Transverse colon (tissue), 4 donors: ENCODE data around the gene ARL2. TPM values are rescaled to one million over a fixed set of nuclear protein-coding genes. Genes with fewer than 3 reads are reported as not detected.
A peak's percentile ranks its signal among the peaks of the same experiment; 100 is the strongest.

ENCODE experiments used
- DNase-seq: peaks from one replicate; pipeline ENCODE4 v3.0.0-alpha.2; 2019
- H3K27ac ChIP-seq, 4 donors: fragments of 200-600 bp; sonication (generic); 2 replicates each; pipeline ENCODE4 v1.5.1; 2016 to 2018; ENCODE audit warnings: inconsistent platforms in 4 of 4
- H3K27me3 ChIP-seq: fragments of 200-600 bp; sonication (generic); 2 replicates; pipeline ENCODE4 v1.5.1; 2017; ENCODE audit warnings: inconsistent platforms
- H3K36me3 ChIP-seq, 4 donors: fragments of 200-600 bp; sonication (generic); 2 replicates each; pipeline ENCODE4 v1.5.1; 2017 to 2019; ENCODE audit warnings: inconsistent platforms in 4 of 4
- H3K4me1 ChIP-seq, 4 donors: fragments of 200-600 bp; sonication (generic); 2 replicates each; pipeline ENCODE4 v1.5.1; 2017 to 2020; ENCODE audit warnings: inconsistent platforms in 4 of 4
- H3K4me3 ChIP-seq, 4 donors: fragments of 200-600 bp; sonication (generic); 1 replicate in 1 of 4; 2 replicates in 3 of 4; pipeline versions ENCODE4 v1.5.1 to v1.6.1; 2017 to 2019; ENCODE audit warnings: inconsistent platforms in 4 of 4
- H3K9me3 ChIP-seq, 2 donors: fragments of 200-600 bp; sonication (generic); 2 replicates each; pipeline ENCODE4 v1.5.1; 2017 to 2019; ENCODE audit warnings: inconsistent platforms in 2 of 2
- EP300 ChIP-seq: sonication (generic); formaldehyde crosslinking; IDR thresholded peaks from one replicate; pipeline ENCODE4 v1.6.1; 2017; ENCODE audit warnings: antibody characterized with exemption, low read depth
- POLR2A ChIP-seq: fragments of 450-650 bp; IDR thresholded peaks from one replicate; pipeline ENCODE4 v1.6.1; 2016; ENCODE audit warnings: antibody characterized with exemption, mild to moderate bottlenecking, moderate library complexity
- POLR2AphosphoS5 ChIP-seq, 3 donors: sonication (generic); formaldehyde crosslinking; IDR thresholded peaks; one replicate each; pipeline ENCODE4 v1.6.1; 2016; ENCODE audit warnings: antibody characterized with exemption in 3 of 3
- WGBS, 2 donors: methylation state at CpG; one replicate each; pipeline ENCODE4 v1.1.5; 2018; ENCODE audit warnings: low coverage in 1 of 2; 5-methylcytosine and 5-hydroxymethylcytosine counted together
- in situ Hi-C, 4 donors: fragments of 200-750 bp; cut with MboI; loops; one replicate each; pipeline versions ENCODE4 v1.15.0 to v1.15.1; 2017; ENCODE audit warnings: low sequenced_read_pairs in 3 of 4, low pct_ligation_motif_present in 1 of 4, low pct_unique_long_range_greater_than_20kb in 1 of 4
- intact Hi-C: fragments of 100-400 bp; cut with DNase I; formaldehyde crosslinking; loops from one replicate; pipeline ENCODE4 v1.15.1; 2023; ENCODE audit warnings: low total_unique reads
- total RNA-seq, 4 donors: library from RNA; depleted of rRNA; stranded (reverse); fragments of >200 nt; gene quantifications; one replicate each; pipeline ENCODE4 v1.1.0, GENCODE V29; 2016
- TF ChIP-seq, protein P1 (sequence below), 5 experiments: fragments of 200-600 bp in 3 of 5; fragments of 450-650 bp in 2 of 5; sonication (generic) in 3 of 5; IDR thresholded peaks; 1 replicate in 2 of 5; 2 replicates in 3 of 5; pipeline ENCODE4 v1.5.1; 2016 to 2017; ENCODE audit warnings: antibody characterized with exemption in 5 of 5, inconsistent platforms in 3 of 5, mild to moderate bottlenecking in 2 of 5, moderate library complexity in 1 of 5

ARL2 gene
- total RNA-seq, 4 donors from 2014 or later = 28.4 to 147 (median 85.8) TPM

DNA sequence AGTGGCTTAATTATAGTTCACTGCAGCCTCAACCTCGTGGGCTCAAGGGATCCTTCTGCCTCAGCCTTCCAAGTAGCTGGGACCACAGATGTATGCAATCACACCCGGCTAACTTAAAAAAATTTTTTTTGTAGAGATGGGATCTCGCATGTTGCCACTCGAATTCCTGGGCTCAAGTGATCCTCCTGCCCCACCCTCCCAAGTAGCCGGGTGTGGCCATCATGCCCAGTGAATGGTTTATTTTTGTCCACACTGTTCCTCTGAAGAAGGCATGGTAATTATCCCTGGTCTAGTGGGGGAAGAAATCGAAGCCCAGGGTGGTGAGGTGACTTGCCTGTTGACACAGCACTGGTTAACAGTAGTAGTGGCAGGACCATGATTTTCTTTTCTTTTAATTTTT is 28.9 kb downstream of the ARL2 start:
- WGBS, 2 donors = 78 to 79% methylated on average over 5 to 6 of the region's 6 CpGs
- in situ Hi-C loops = no loop called here

DNA sequence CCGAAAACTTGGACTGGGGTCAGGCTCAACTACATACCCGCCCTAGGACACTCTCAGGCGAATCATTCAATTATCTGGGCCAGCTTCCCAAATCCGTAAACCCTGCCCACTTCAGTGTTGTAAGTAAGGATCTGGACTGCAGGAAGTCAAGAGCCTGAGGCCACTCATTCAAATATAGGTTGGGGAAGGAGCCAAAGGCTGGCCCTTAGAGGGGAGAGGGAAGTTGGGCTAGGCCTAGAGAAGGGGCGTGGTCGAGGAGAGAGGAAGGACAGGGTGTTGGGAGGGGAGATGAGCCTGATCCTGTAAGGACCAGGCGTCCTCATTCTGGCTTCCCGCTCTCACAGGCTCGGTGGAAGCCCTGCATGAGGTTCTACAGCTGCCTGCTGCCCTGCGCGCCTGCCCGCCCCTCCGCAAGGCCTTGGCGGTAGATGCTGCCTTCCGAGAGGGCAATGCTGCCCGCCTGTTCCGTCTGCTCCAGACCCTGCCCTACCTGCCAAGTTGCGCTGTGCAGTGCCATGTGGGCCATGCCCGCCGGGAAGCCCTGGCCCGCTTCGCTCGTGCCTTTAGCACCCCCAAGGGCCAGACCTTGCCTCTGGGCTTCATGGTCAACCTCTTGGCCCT is 30.0 kb downstream of the ARL2 start:
- Histone ChIP-seq H3K4me1 (peaks cover 10 to 48% (median 24%) of the 10 kb centered on the region in 4 donors), H3K27ac (peak overlapping the region in 1 of 4 donors; percentile 14), H3K27me3 (no peaks in the 10 kb centered on the region), H3K4me3 (no peak overlapping the region), H3K9me3 (no peaks in the 10 kb centered on the region), H3K36me3 (no peaks in the 10 kb centered on the region)
- intact Hi-C loops (no loop called here), in situ Hi-C loops (no loop called here)
- peak; percentile 37 for DNase-seq
- 89% methylated on average over 22 of the region's 23 CpGs; no CpG with 5 or more reads in 1 of the 2 donors for WGBS, 2 donors
- no peak for TF ChIP-seq EP300
- no peak for TF ChIP-seq POLR2AphosphoS5 (IDR thresholded peaks at IDR 0.05)
- no peak for TF ChIP-seq POLR2A
- TF ChIP-seq, protein P1, sequence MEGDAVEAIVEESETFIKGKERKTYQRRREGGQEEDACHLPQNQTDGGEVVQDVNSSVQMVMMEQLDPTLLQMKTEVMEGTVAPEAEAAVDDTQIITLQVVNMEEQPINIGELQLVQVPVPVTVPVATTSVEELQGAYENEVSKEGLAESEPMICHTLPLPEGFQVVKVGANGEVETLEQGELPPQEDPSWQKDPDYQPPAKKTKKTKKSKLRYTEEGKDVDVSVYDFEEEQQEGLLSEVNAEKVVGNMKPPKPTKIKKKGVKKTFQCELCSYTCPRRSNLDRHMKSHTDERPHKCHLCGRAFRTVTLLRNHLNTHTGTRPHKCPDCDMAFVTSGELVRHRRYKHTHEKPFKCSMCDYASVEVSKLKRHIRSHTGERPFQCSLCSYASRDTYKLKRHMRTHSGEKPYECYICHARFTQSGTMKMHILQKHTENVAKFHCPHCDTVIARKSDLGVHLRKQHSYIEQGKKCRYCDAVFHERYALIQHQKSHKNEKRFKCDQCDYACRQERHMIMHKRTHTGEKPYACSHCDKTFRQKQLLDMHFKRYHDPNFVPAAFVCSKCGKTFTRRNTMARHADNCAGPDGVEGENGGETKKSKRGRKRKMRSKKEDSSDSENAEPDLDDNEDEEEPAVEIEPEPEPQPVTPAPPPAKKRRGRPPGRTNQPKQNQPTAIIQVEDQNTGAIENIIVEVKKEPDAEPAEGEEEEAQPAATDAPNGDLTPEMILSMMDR (IDR thresholded peaks at IDR 0.05) = no peak

More for the DNA sequence above, 28.9 kb downstream of the ARL2 start:
- Histone ChIP-seq H3K4me1 (peaks cover 10 to 46% (median 23%) of the 10 kb centered on the region in 4 donors), H3K4me3 (no peak overlapping the region), H3K27me3 (no peaks in the 10 kb centered on the region), H3K9me3 (no peaks in the 10 kb centered on the region), H3K27ac (no peak overlapping the region), H3K36me3 (peaks cover 0 to 5% (median 0%) of the 10 kb centered on the region in 4 donors)
- no peak for DNase-seq
- intact Hi-C loops = no loop called here
- TF ChIP-seq, protein P1 (IDR thresholded peaks at IDR 0.05) = no peak
- TF ChIP-seq EP300 = no peak
- TF ChIP-seq POLR2A = no peak
- no peak for TF ChIP-seq POLR2AphosphoS5 (IDR thresholded peaks at IDR 0.05)

DNA sequence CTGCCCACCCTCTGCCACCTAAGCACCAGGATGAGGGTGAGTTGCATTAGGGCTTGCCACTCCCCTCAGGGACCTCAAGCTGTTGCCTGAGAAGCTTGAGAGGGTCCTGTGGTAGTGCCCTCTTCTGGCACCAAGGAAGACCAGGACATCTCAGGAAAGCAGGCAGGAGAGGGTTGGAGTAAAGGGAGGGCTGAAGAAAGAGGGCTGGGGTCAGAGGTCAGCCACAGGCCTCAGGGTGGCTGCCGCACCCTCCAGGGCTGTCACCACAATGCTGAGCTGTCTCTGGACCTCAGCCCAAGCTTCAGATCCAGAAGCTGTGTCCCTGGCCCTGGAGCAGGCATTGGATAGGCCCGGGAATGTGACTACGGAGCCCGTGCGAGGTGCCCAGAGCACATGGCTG is 31.1 kb downstream of the ARL2 start:
- no peaks in the 10 kb centered on the region for H3K9me3 ChIP-seq
- H3K27me3 ChIP-seq = no peaks in the 10 kb centered on the region
- intact Hi-C loops (no loop called here), in situ Hi-C loops (no loop called here)
- TF ChIP-seq EP300 (no peak), POLR2AphosphoS5 (IDR thresholded peaks at IDR 0.05) (no peak), POLR2A (no peak)
- TF ChIP-seq, protein P1 (IDR thresholded peaks at IDR 0.05) = no peak
- 94% methylated on average over 5 of the region's 5 CpGs; no CpG with 5 or more reads in 1 of the 2 donors for WGBS, 2 donors
- no peak for DNase-seq
- H3K4me3 ChIP-seq = no peak overlapping the region
- H3K4me1 ChIP-seq = peaks cover 10 to 45% (median 24%) of the 10 kb centered on the region in 4 donors
- no peak overlapping the region for H3K27ac ChIP-seq
- no peaks in the 10 kb centered on the region for H3K36me3 ChIP-seq

DNA sequence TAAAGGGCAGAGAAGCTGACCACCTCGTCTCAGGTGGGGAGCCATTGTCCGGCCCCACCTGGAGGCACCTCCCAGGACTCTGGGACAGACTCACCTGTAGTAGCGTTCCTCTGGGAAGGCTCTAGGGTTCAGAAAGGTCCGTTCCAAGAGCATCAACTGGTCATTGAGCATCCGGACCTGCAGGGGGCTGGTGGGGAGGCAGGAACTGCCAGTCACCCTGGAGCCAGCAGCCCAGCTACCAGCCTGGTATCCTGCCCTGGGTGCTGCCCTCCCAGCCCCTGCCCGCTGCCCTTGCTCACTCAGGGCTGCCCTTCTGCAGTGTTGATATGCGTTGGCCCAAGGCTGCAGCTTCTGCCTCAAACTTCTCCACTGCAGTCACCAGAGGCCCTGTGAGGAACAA is 31.8 kb downstream of the ARL2 start:
- intact Hi-C loops = no loop called here
- no peak for DNase-seq
- in situ Hi-C loops = no loop called here
- TF ChIP-seq, protein P1 (IDR thresholded peaks at IDR 0.05) = no peak
- no peak for TF ChIP-seq POLR2AphosphoS5 (IDR thresholded peaks at IDR 0.05)
- TF ChIP-seq EP300 = no peak
- TF ChIP-seq POLR2A = no peak
- H3K27me3 ChIP-seq = no peaks in the 10 kb centered on the region
- no peak overlapping the region for H3K4me3 ChIP-seq
- H3K27ac ChIP-seq = no peak overlapping the region
- H3K4me1 ChIP-seq = peaks cover 5 to 38% (median 21%) of the 10 kb centered on the region in 4 donors
- WGBS, 2 donors = 92% methylated on average over 6 of the region's 7 CpGs; no CpG with 5 or more reads in 1 of the 2 donors
- H3K36me3 ChIP-seq = no peaks in the 10 kb centered on the region
- no peaks in the 10 kb centered on the region for H3K9me3 ChIP-seq
